ENCODE results near the gene PCDH9. TPM values are rescaled to one million over a fixed set of nuclear protein-coding genes. Genes with fewer than 3 reads are reported as not detected.
"Not testable (repeated sequence)": the region's sequence is repeated elsewhere in the genome, so short reads cannot be mapped to it uniquely, and the experiment has no call there.

PCDH9 gene

GRCh38 chr13:66259426-66259825 is 970.7 kb downstream of the PCDH9 start:
- not testable (repeated sequence) for H3K79me1 ChIP-seq (replicated peaks; ENCODE audit: low read length, poor library complexity, severe bottlenecking); H3K9ac ChIP-seq (ENCODE audit: low read length); H3K27ac ChIP-seq (ENCODE audit: low read length, poor library complexity, severe bottlenecking); H3K9me3 ChIP-seq (ENCODE audit: control insufficient read depth, low read length); H2BK12ac ChIP-seq (ENCODE audit: low read length in 2 of 2); H4K91ac ChIP-seq (ENCODE audit: low read length); H3K23ac ChIP-seq (ENCODE audit: low read length in 2 of 2); H2BK15ac ChIP-seq (ENCODE audit: low read depth, poor library complexity, severe bottlenecking); DNase-seq; H3K4ac ChIP-seq (ENCODE audit: low read depth in 1 of 2, low read length in 2 of 2); H4K8ac ChIP-seq (ENCODE audit: low read length); H3K27me3 ChIP-seq (ENCODE audit: control insufficient read depth in 1 of 2, insufficient read depth in 1 of 2, low read length in 2 of 2); H2AK5ac ChIP-seq (ENCODE audit: low read length, severe bottlenecking); H3K18ac ChIP-seq (ENCODE audit: low read depth in 1 of 2, low read length in 2 of 2); H2BK5ac ChIP-seq (ENCODE audit: low read depth, low read length, poor library complexity, severe bottlenecking); H3K14ac ChIP-seq (ENCODE audit: low read length in 2 of 2); H3K36me3 ChIP-seq (ENCODE audit: control insufficient read depth in 1 of 2, insufficient read depth in 2 of 2, low read depth in 1 of 2, low read length in 2 of 2); H3K4me2 ChIP-seq (ENCODE audit: low read length, poor library complexity, severe bottlenecking); H3K4me1 ChIP-seq (ENCODE audit: control insufficient read depth, insufficient read depth, low read depth, low read length); H2BK120ac ChIP-seq (ENCODE audit: low read depth, low read length); H2AFZ ChIP-seq (ENCODE audit: low read depth, low read length); H3K4me3 ChIP-seq (ENCODE audit: insufficient read depth in 1 of 2, low read depth in 1 of 2, low read length in 2 of 2)
- 96% methylated on average over 12 of the region's 17 CpGs for WGBS

Small RNAs within 50 kb of the gene (small RNA-seq; reads per million reads assigned to genes)
- not detected for gene RNU7-87P (ENCODE audit: low read depth)
